Measurements from ENCODE around the gene CCDC106.

Gene CCDC106

GRCh38 chr19:55622242-55622969 is 25.6 kb upstream of the CCDC106 start:
- Histone ChIP-seq H3K9me3 (ENCODE audit: control insufficient read depth, low read length) (no peaks in the 10 kb centered on the region), H3K4me3 (ENCODE audit: extremely low read depth, insufficient read depth, low read length, poor library complexity, severe bottlenecking) (no peak overlapping the region)
- WGBS, 2 experiments (ENCODE audit: insufficient coverage in 2 of 2): 97% methylated on average over 30 to 40 of the region's 40 CpGs

GRCh38 chr19:55623130-55623529 is 24.9 kb upstream of the CCDC106 start:
- Histone ChIP-seq H3K36me3 (ENCODE audit: control insufficient read depth, insufficient read depth, low read length) (peaks cover 13% of the 10 kb centered on the region), H3K4me1 (ENCODE audit: control insufficient read depth, insufficient read depth, low read length, poor library complexity, severe bottlenecking) (no peaks in the 10 kb centered on the region), H3K27ac (ENCODE audit: low read depth, low read length, severe bottlenecking) (no peak overlapping the region), H3K9me3 (ENCODE audit: control insufficient read depth, low read length) (no peaks in the 10 kb centered on the region), H3K4me3 (ENCODE audit: extremely low read depth, insufficient read depth, low read length, poor library complexity, severe bottlenecking) (no peak overlapping the region)
- WGBS, 2 experiments (ENCODE audit: insufficient coverage in 2 of 2): 95 to 100% methylated on average over 4 to 6 of the region's 7 CpGs

More at GRCh38 chr19:55622242-55622969, 25.6 kb upstream of the CCDC106 start:
- H3K36me3 ChIP-seq (ENCODE audit: control insufficient read depth, insufficient read depth, low read length): peaks cover 19% of the 10 kb centered on the region
- no peak overlapping the region for H3K27ac ChIP-seq (ENCODE audit: low read depth, low read length, severe bottlenecking)
- no peaks in the 10 kb centered on the region for H3K4me1 ChIP-seq (ENCODE audit: control insufficient read depth, insufficient read depth, low read length, poor library complexity, severe bottlenecking)

GRCh38 chr19:55623561-55623960 is 24.5 kb upstream of the CCDC106 start:
- peak overlapping the region; percentile 5 for H3K27ac ChIP-seq (ENCODE audit: low read depth, low read length, severe bottlenecking)
- H3K4me1 ChIP-seq (ENCODE audit: control insufficient read depth, insufficient read depth, low read length, poor library complexity, severe bottlenecking): no peaks in the 10 kb centered on the region
- 91 to 92% methylated on average over 5 to 6 of the region's 7 CpGs for WGBS, 2 experiments (ENCODE audit: insufficient coverage in 2 of 2)

GRCh38 chr19:55624109-55625003 is 23.7 kb upstream of the CCDC106 start, which contains the start of gene ZNF784:
TSS of gene ZNF784 (minus strand) at chr19:55624566. CDS start at chr19:55624561, 5 bp downstream.
- H3K27ac ChIP-seq (ENCODE audit: low read depth, low read length, severe bottlenecking): peak within 1 kb of the TSS; percentile 97
- H3K4me1 ChIP-seq (ENCODE audit: control insufficient read depth, insufficient read depth, low read length, poor library complexity, severe bottlenecking): no peaks in the 10 kb centered on the region
- WGBS, 2 experiments (ENCODE audit: insufficient coverage in 2 of 2): 2 to 4% methylated on average over 36 to 40 of the region's 56 CpGs
- H3K9me3 ChIP-seq (ENCODE audit: control insufficient read depth, low read length): no peaks in the 10 kb centered on the region
- H3K36me3 ChIP-seq (ENCODE audit: control insufficient read depth, insufficient read depth, low read length): peaks cover 13% of the 10 kb centered on the region
- H3K4me3 ChIP-seq (ENCODE audit: extremely low read depth, insufficient read depth, low read length, poor library complexity, severe bottlenecking): peak within 1 kb of the TSS; percentile 56

More at GRCh38 chr19:55623561-55623960, 24.5 kb upstream of the CCDC106 start:
- Histone ChIP-seq H3K36me3 (ENCODE audit: control insufficient read depth, insufficient read depth, low read length) (peaks cover 13% of the 10 kb centered on the region), H3K4me3 (ENCODE audit: extremely low read depth, insufficient read depth, low read length, poor library complexity, severe bottlenecking) (peak overlapping the region; percentile 56), H3K9me3 (ENCODE audit: control insufficient read depth, low read length) (no peaks in the 10 kb centered on the region)

- Histone ChIP-seq H3K4me1 (ENCODE audit: control insufficient read depth, insufficient read depth, low read length, poor library complexity, severe bottlenecking) (no peaks in the 10 kb centered on the region), H3K4me3 (ENCODE audit: extremely low read depth, insufficient read depth, low read length, poor library complexity, severe bottlenecking) (peak overlapping the region; percentile 56), H3K27ac (ENCODE audit: low read depth, low read length, severe bottlenecking) (no peak overlapping the region), H3K36me3 (ENCODE audit: control insufficient read depth, insufficient read depth, low read length) (peaks cover 9% of the 10 kb centered on the region), H3K9me3 (ENCODE audit: control insufficient read depth, low read length) (no peaks in the 10 kb centered on the region)
- WGBS, 2 experiments (ENCODE audit: insufficient coverage in 2 of 2): 60% methylated on average over 11 of the region's 11 CpGs; no CpG with 5 or more reads in 1 of the 2 experiments
Observed at GRCh38 chr19:55625004-55625326, 23.0 kb upstream of the CCDC106 start.

- no peak overlapping the region for H3K27ac ChIP-seq (ENCODE audit: low read depth, low read length, severe bottlenecking)
- H3K4me1 ChIP-seq (ENCODE audit: control insufficient read depth, insufficient read depth, low read length, poor library complexity, severe bottlenecking): no peaks in the 10 kb centered on the region
- 82 to 93% methylated on average over 9 to 10 of the region's 11 CpGs for WGBS, 2 experiments (ENCODE audit: insufficient coverage in 2 of 2)
- H3K36me3 ChIP-seq (ENCODE audit: control insufficient read depth, insufficient read depth, low read length): peaks cover 2% of the 10 kb centered on the region
- no peaks in the 10 kb centered on the region for H3K9me3 ChIP-seq (ENCODE audit: control insufficient read depth, low read length)
- no peak overlapping the region for H3K4me3 ChIP-seq (ENCODE audit: extremely low read depth, insufficient read depth, low read length, poor library complexity, severe bottlenecking)
Observed at GRCh38 chr19:55626350-55626749, 21.7 kb upstream of the CCDC106 start.

- WGBS, 2 experiments (ENCODE audit: insufficient coverage in 2 of 2): 42 to 90% methylated on average over 1 to 2 of the region's 3 CpGs
- H3K36me3 ChIP-seq (ENCODE audit: control insufficient read depth, insufficient read depth, low read length): peaks cover 5% of the 10 kb centered on the region
Observed at GRCh38 chr19:55632463-55632834, 15.6 kb upstream of the CCDC106 start.

GRCh38 chr19:55633861-55634260 is 14.2 kb upstream of the CCDC106 start:
- H3K36me3 ChIP-seq (ENCODE audit: control insufficient read depth, insufficient read depth, low read length): peaks cover 19% of the 10 kb centered on the region
- no peaks in the 10 kb centered on the region for H3K9me3 ChIP-seq (ENCODE audit: control insufficient read depth, low read length)
- H3K27ac ChIP-seq (ENCODE audit: low read depth, low read length, severe bottlenecking): no peak overlapping the region
- WGBS, 2 experiments (ENCODE audit: insufficient coverage in 2 of 2): 97 to 98% methylated on average over 6 to 7 of the region's 8 CpGs
- peaks cover 10% of the 10 kb centered on the region for H3K4me1 ChIP-seq (ENCODE audit: control insufficient read depth, insufficient read depth, low read length, poor library complexity, severe bottlenecking)
- no peak overlapping the region for H3K4me3 ChIP-seq (ENCODE audit: extremely low read depth, insufficient read depth, low read length, poor library complexity, severe bottlenecking)

More at GRCh38 chr19:55632463-55632834, 15.6 kb upstream of the CCDC106 start:
- H3K4me3 ChIP-seq (ENCODE audit: extremely low read depth, insufficient read depth, low read length, poor library complexity, severe bottlenecking): no peak overlapping the region
- H3K9me3 ChIP-seq (ENCODE audit: control insufficient read depth, low read length): no peaks in the 10 kb centered on the region
- H3K27ac ChIP-seq (ENCODE audit: low read depth, low read length, severe bottlenecking): no peak overlapping the region
- H3K4me1 ChIP-seq (ENCODE audit: control insufficient read depth, insufficient read depth, low read length, poor library complexity, severe bottlenecking): peaks cover 10% of the 10 kb centered on the region

GRCh38 chr19:55635334-55635717 is 12.7 kb upstream of the CCDC106 start:
- Histone ChIP-seq H3K4me1 (ENCODE audit: control insufficient read depth, insufficient read depth, low read length, poor library complexity, severe bottlenecking) (peaks cover 10% of the 10 kb centered on the region), H3K9me3 (ENCODE audit: control insufficient read depth, low read length) (no peaks in the 10 kb centered on the region), H3K36me3 (ENCODE audit: control insufficient read depth, insufficient read depth, low read length) (peaks cover 19% of the 10 kb centered on the region), H3K27ac (ENCODE audit: low read depth, low read length, severe bottlenecking) (peak overlapping the region; percentile 91), H3K4me3 (ENCODE audit: extremely low read depth, insufficient read depth, low read length, poor library complexity, severe bottlenecking) (peak overlapping the region; percentile 93)
- 8% methylated on average over 6 to 9 of the region's 9 CpGs for WGBS, 2 experiments (ENCODE audit: insufficient coverage in 2 of 2)

- no peaks in the 10 kb centered on the region for H3K9me3 ChIP-seq (ENCODE audit: control insufficient read depth, low read length)
- H3K4me3 ChIP-seq (ENCODE audit: extremely low read depth, insufficient read depth, low read length, poor library complexity, severe bottlenecking): peak overlapping the region; percentile 93
- peaks cover 19% of the 10 kb centered on the region for H3K36me3 ChIP-seq (ENCODE audit: control insufficient read depth, insufficient read depth, low read length)
- 85% methylated on average over 6 to 7 of the region's 7 CpGs for WGBS, 2 experiments (ENCODE audit: insufficient coverage in 2 of 2)
- H3K27ac ChIP-seq (ENCODE audit: low read depth, low read length, severe bottlenecking): no peak overlapping the region
- peaks cover 10% of the 10 kb centered on the region for H3K4me1 ChIP-seq (ENCODE audit: control insufficient read depth, insufficient read depth, low read length, poor library complexity, severe bottlenecking)
Observed at GRCh38 chr19:55635856-55636440, 12.1 kb upstream of the CCDC106 start.
